SKM-1 treated with dmso at 0.1 percent for 144 hours (cell line): ENCODE data around the gene PPP3R1.

Source experiments
- DNase-seq: peaks from one replicate; lab custom pipeline; 2025; ENCODE audit not compliant: unreplicated experiment; lab: John Stamatoyannopoulos, UW

Gene PPP3R1

GRCh38 chr2:68252400-68253218 is at the start of gene PPP3R1:
Gene PPP3R1 (minus strand): TSS chr2:68252532. CDS start chr2:68252127, 405 bp downstream.
- DNase-seq = peak; percentile 91

GRCh38 chr2:68295516-68295915 is 43.2 kb upstream of the PPP3R1 start:
- peak; percentile 28 for DNase-seq

GRCh38 chr2:68294913-68295312 is 42.6 kb upstream of the PPP3R1 start:
- no peak for DNase-seq

GRCh38 chr2:68294187-68294586 is 41.9 kb upstream of the PPP3R1 start:
- no peak for DNase-seq

- no peak for DNase-seq
Measured at GRCh38 chr2:68293755-68294154, 41.4 kb upstream of the PPP3R1 start.

- DNase-seq = no peak
Measured at GRCh38 chr2:68293024-68293423, 40.7 kb upstream of the PPP3R1 start.

GRCh38 chr2:68292108-68292710 is 39.9 kb upstream of the PPP3R1 start:
- DNase-seq = peak; percentile 33

GRCh38 chr2:68291314-68291713 is 39.0 kb upstream of the PPP3R1 start:
- DNase-seq = no peak

GRCh38 chr2:68290901-68291300 is 38.6 kb upstream of the PPP3R1 start:
- DNase-seq = no peak

GRCh38 chr2:68287580-68288441 is 35.5 kb upstream of the PPP3R1 start:
- DNase-seq = peak; percentile 69

- no peak for DNase-seq
Measured at GRCh38 chr2:68284896-68285295, 32.6 kb upstream of the PPP3R1 start.

GRCh38 chr2:68283419-68283812 is 31.1 kb upstream of the PPP3R1 start:
- DNase-seq = no peak

GRCh38 chr2:68282811-68283418 is 30.6 kb upstream of the PPP3R1 start:
- DNase-seq = peak; percentile 25

GRCh38 chr2:68280796-68281195 is 28.5 kb upstream of the PPP3R1 start:
- DNase-seq = no peak

GRCh38 chr2:68280348-68280747 is 28.0 kb upstream of the PPP3R1 start:
- DNase-seq = no peak

- no peak for DNase-seq
Measured at GRCh38 chr2:68279691-68280090, 27.4 kb upstream of the PPP3R1 start.

- no peak for DNase-seq
Measured at GRCh38 chr2:68278169-68278568, 25.8 kb upstream of the PPP3R1 start.

- no peak for DNase-seq
Measured at GRCh38 chr2:68274022-68274421, 21.7 kb upstream of the PPP3R1 start.

GRCh38 chr2:68272246-68272994 is 20.1 kb upstream of the PPP3R1 start:
- peak; percentile 74 for DNase-seq

- no peak for DNase-seq
Measured at GRCh38 chr2:68266655-68267054, 14.3 kb upstream of the PPP3R1 start.
